ENCODE measurements around the gene BTBD2. TPM values are rescaled to one million over a fixed set of nuclear protein-coding genes. Genes with fewer than 3 reads are reported as not detected.
A peak's percentile ranks its signal among the peaks of the same experiment; 100 is the strongest.

Gene BTBD2
- total and polyA plus RNA-seq, 2 of the 13 experiments (the other 11 are each of a cell fraction or from before 2014, with no cell fraction given), result 28.1 to 45.3 TPM

DNA sequence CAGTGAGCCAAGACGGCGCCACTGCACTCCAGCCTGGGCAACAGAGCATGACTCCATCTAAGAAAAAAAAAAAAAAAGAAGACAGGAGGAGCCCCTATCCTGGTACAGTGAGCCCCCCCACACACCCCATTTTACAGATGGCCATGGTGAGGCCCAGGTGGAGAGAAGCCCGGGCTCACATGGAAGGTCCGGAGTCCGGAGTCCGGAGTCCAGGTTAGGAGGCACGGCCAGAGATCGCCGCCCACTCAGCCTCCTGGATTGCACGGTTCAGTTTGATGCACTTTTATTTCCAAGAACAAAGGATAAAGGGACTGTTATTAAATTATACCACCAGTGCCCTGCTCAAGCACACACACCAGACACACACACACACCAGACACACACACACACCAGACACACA, 11.3 kb upstream of the BTBD2 start (continued):
- TF ChIP-seq, protein P1, sequence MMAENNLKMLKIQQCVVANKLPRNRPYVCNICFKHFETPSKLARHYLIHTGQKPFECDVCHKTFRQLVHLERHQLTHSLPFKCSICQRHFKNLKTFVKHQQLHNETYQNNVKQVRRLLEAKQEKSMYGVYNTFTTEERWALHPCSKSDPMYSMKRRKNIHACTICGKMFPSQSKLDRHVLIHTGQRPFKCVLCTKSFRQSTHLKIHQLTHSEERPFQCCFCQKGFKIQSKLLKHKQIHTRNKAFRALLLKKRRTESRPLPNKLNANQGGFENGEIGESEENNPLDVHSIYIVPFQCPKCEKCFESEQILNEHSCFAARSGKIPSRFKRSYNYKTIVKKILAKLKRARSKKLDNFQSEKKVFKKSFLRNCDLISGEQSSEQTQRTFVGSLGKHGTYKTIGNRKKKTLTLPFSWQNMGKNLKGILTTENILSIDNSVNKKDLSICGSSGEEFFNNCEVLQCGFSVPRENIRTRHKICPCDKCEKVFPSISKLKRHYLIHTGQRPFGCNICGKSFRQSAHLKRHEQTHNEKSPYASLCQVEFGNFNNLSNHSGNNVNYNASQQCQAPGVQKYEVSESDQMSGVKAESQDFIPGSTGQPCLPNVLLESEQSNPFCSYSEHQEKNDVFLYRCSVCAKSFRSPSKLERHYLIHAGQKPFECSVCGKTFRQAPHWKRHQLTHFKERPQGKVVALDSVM (CRISPR knock-in tag; IDR thresholded peaks at IDR 0.05), result 0 out of 2 replicates have a peak, but pooled peaks have one; percentile 34
- TF ChIP-seq ZNF335 (CRISPR knock-in tag; IDR thresholded peaks at IDR 0.05) (no peak), ZNF329 (CRISPR knock-in tag; IDR thresholded peaks at IDR 0.05; ENCODE audit: low read depth) (no peak), ZNF629 (CRISPR knock-in tag; conservative IDR thresholded peaks at IDR 0.05) (peak; percentile 96), CHD4 (IDR thresholded peaks at IDR 0.05; ENCODE audit: borderline replicate concordance, low read length) (peak; percentile 70; the same call in 1 of the 2 replicates), DNMT3B (CRISPR knock-in tag; conservative IDR thresholded peaks at IDR 0.05) (no peak), ZMYM2 (CRISPR knock-in tag; IDR thresholded peaks at IDR 0.05) (peak; percentile 92)
- TF ChIP-seq, protein P2, sequence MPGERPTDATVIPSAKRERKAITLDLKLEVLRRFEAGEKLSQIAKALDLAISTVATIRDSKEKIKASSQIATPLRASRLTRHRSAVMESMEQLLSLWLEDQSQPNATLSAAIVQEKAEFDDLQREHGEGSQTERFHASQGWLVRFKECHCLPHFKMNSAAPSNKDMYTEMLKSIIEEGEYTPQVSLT (CRISPR knock-in tag; IDR thresholded peaks at IDR 0.05; ENCODE audit: borderline replicate concordance, low read depth), result no peak
- TF ChIP-seq, protein P3, sequence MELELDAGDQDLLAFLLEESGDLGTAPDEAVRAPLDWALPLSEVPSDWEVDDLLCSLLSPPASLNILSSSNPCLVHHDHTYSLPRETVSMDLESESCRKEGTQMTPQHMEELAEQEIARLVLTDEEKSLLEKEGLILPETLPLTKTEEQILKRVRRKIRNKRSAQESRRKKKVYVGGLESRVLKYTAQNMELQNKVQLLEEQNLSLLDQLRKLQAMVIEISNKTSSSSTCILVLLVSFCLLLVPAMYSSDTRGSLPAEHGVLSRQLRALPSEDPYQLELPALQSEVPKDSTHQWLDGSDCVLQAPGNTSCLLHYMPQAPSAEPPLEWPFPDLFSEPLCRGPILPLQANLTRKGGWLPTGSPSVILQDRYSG (CRISPR knock-in tag; IDR thresholded peaks at IDR 0.05), result no peak
- TF ChIP-seq, protein P4, sequence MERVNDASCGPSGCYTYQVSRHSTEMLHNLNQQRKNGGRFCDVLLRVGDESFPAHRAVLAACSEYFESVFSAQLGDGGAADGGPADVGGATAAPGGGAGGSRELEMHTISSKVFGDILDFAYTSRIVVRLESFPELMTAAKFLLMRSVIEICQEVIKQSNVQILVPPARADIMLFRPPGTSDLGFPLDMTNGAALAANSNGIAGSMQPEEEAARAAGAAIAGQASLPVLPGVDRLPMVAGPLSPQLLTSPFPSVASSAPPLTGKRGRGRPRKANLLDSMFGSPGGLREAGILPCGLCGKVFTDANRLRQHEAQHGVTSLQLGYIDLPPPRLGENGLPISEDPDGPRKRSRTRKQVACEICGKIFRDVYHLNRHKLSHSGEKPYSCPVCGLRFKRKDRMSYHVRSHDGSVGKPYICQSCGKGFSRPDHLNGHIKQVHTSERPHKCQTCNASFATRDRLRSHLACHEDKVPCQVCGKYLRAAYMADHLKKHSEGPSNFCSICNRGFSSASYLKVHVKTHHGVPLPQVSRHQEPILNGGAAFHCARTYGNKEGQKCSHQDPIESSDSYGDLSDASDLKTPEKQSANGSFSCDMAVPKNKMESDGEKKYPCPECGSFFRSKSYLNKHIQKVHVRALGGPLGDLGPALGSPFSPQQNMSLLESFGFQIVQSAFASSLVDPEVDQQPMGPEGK (CRISPR knock-in tag; IDR thresholded peaks at IDR 0.05), result no peak

Measured in HepG2 (cell line).